Uterus (tissue), 2 donors: ENCODE measurements around the gene TLK1.

Source experiments
- CTCF ChIP-seq, 4 experiments: fragments of 200-600 bp in 2 of 4; fragments of 450-650 bp in 2 of 4; sonication (generic) in 2 of 4; IDR thresholded peaks; one replicate each; pipeline ENCODE4 v1.5.1; 2016 to 2019; ENCODE audit warnings: antibody characterized with exemption in 4 of 4, mild to moderate bottlenecking in 2 of 4, moderate library complexity in 1 of 4
- POLR2A ChIP-seq, 2 donors: fragments of 450-650 bp; IDR thresholded peaks; one replicate each; pipeline ENCODE4 v1.6.1; 2016; ENCODE audit warnings: antibody characterized with exemption in 2 of 2, mild to moderate bottlenecking in 1 of 2, moderate library complexity in 1 of 2

- no peak for TF ChIP-seq CTCF (IDR thresholded peaks at IDR 0.05)
- no peak for TF ChIP-seq POLR2A (IDR thresholded peaks at IDR 0.05)
These were observed 20.7 kb upstream of the TLK1 start for GRCh38 chr2:171181064-171182049.
